ENCODE measurements around the gene CHAF1A.

DNA sequence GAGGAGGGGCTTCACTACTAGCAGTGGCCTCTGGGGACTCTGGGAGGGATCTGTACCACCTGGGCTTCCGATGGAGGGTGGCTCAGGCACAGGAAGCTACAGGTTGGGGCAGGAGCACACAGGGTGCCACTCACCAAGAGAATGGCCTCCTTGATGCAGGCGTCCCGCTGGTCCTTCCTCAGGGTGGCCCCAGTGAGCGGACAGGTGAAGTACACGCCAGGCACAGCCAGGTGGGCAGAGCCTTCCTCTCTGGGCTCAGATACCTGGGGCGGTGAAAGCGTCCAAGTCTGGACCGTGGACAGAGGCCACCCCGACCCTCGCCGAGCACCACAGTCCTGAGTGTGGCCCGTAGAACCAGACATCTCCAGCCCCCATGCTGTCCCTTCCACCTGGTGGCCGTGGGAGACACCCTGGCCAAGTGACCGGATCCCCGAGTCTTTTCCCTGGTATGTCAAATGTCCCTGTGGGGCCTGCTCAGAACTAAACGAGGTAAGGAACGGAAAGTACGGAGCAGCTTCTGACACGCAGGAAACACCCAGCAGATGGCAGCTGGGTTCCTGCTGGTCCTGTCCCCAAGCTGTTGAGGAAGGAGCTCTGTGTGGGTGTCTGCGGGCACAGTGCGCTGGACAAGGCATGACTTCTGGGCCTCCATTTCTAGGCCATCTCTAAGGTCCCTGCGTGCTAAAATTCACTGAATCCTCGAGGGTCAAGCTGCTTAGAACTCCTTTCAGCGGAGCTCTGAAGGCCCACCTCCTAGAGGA lies 50.0 kb downstream of the CHAF1A start:
- TF ChIP-seq, protein P1, sequence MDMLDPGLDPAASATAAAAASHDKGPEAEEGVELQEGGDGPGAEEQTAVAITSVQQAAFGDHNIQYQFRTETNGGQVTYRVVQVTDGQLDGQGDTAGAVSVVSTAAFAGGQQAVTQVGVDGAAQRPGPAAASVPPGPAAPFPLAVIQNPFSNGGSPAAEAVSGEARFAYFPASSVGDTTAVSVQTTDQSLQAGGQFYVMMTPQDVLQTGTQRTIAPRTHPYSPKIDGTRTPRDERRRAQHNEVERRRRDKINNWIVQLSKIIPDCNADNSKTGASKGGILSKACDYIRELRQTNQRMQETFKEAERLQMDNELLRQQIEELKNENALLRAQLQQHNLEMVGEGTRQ (IDR thresholded peaks at IDR 0.05; ENCODE audit: low read depth, low read length), result no peak
- TF ChIP-seq, protein P2, sequence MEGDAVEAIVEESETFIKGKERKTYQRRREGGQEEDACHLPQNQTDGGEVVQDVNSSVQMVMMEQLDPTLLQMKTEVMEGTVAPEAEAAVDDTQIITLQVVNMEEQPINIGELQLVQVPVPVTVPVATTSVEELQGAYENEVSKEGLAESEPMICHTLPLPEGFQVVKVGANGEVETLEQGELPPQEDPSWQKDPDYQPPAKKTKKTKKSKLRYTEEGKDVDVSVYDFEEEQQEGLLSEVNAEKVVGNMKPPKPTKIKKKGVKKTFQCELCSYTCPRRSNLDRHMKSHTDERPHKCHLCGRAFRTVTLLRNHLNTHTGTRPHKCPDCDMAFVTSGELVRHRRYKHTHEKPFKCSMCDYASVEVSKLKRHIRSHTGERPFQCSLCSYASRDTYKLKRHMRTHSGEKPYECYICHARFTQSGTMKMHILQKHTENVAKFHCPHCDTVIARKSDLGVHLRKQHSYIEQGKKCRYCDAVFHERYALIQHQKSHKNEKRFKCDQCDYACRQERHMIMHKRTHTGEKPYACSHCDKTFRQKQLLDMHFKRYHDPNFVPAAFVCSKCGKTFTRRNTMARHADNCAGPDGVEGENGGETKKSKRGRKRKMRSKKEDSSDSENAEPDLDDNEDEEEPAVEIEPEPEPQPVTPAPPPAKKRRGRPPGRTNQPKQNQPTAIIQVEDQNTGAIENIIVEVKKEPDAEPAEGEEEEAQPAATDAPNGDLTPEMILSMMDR (conservative IDR thresholded peaks at IDR 0.05; ENCODE audit: low read depth, low read length), result no peak
- TF ChIP-seq POLR2A (IDR thresholded peaks at IDR 0.05; ENCODE audit: low read depth, low read length) (no peak), SMC3 (IDR thresholded peaks at IDR 0.05; ENCODE audit: low read depth, low read length) (no peak), RAD21 (IDR thresholded peaks at IDR 0.05; ENCODE audit: low read length) (no peak), MAFK (IDR thresholded peaks at IDR 0.05; ENCODE audit: low read depth, low read length) (no peak), MAZ (IDR thresholded peaks at IDR 0.05; ENCODE audit: borderline replicate concordance, low read depth, low read length) (no peak), FOS (IDR thresholded peaks at IDR 0.05; ENCODE audit: low read depth, low read length) (no peak), MXI1 (IDR thresholded peaks at IDR 0.05; ENCODE audit: borderline replicate concordance, low read depth, low read length) (no peak), RCOR1 (IDR thresholded peaks at IDR 0.05; ENCODE audit: insufficient replicate concordance, low read length) (no peak), RFX5 (IDR thresholded peaks at IDR 0.05; ENCODE audit: low read depth, low read length) (no peak)
- TF ChIP-seq, protein P3, sequence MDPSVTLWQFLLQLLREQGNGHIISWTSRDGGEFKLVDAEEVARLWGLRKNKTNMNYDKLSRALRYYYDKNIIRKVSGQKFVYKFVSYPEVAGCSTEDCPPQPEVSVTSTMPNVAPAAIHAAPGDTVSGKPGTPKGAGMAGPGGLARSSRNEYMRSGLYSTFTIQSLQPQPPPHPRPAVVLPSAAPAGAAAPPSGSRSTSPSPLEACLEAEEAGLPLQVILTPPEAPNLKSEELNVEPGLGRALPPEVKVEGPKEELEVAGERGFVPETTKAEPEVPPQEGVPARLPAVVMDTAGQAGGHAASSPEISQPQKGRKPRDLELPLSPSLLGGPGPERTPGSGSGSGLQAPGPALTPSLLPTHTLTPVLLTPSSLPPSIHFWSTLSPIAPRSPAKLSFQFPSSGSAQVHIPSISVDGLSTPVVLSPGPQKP (IDR thresholded peaks at IDR 0.05; ENCODE audit: borderline replicate concordance, low read depth, low read length), result no peak
